Measurements from ENCODE around the gene ANKRD63.

Gene ANKRD63

DNA sequence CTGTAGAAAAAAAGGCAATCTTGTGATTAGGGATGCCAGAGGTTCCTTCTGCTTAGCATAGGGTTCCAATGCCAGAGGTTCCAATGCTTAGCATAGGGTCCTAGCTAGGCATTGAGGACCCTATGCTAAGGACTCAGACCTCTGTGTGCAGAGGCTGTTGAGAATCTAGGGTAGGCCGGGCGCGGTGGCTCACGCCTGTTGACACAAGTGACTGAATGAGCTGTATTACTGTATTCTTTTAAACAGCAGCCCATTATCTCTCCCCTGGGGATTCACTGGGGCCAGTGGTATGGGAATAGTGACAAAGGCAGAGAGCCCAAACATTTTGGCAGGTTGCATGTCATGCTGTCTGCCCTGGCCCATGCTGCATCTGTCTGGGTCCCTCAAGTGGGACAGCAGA lies 27.8 kb downstream of the ANKRD63 start:
- DNase-seq: no peak

DNA sequence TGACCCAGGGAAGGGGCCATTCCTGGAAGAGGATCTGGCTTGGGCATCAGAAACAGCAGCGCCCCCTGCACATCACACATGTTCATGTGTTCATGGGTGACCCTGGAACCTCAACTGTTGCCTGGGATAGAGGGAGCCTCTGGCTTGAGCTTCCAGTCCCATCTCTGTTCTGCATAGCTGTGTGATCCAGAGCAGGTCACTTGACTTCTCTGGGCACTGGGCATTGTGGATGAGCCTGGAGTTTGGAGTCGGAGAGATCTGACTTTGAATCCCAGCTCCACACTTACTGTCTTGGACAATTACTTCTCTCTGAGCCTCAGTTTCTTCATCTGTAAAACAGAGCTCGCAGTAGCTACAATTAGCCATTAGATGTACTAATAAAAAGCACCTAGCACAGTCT lies 28.4 kb downstream of the ANKRD63 start:
- no peak for DNase-seq

DNA sequence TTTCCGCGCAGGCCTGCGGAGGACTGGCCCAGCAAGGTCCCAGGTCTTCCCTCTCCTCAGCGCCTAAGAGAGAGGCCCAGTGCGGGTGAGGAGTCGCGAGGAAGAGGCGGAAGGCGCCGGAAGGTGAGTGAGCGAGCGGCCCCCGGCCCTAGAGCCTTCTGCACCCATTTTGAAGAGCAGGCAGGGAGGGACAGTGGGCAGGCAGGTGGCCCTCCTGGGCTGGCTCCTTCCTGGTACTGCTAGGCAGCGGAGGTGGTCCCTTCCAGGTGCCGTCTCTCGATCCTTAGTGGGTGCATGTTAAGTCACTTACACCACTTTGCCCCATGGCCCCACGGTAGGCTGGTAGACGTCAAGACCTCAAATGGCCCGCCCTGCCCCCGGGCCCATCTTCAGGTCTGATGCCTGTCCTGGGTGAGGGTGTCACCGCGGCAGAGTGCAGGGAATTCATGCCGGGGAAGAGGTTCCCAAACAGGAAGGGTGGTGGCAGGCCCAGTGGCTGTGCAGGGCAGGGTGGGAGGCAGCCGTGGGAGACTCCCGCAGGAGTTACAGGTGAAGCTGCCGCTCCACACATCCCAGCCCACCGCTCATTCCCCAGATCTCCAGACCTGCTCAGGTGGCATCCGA lies 29.6 kb downstream of the ANKRD63 start:
- no peak for DNase-seq

DNA sequence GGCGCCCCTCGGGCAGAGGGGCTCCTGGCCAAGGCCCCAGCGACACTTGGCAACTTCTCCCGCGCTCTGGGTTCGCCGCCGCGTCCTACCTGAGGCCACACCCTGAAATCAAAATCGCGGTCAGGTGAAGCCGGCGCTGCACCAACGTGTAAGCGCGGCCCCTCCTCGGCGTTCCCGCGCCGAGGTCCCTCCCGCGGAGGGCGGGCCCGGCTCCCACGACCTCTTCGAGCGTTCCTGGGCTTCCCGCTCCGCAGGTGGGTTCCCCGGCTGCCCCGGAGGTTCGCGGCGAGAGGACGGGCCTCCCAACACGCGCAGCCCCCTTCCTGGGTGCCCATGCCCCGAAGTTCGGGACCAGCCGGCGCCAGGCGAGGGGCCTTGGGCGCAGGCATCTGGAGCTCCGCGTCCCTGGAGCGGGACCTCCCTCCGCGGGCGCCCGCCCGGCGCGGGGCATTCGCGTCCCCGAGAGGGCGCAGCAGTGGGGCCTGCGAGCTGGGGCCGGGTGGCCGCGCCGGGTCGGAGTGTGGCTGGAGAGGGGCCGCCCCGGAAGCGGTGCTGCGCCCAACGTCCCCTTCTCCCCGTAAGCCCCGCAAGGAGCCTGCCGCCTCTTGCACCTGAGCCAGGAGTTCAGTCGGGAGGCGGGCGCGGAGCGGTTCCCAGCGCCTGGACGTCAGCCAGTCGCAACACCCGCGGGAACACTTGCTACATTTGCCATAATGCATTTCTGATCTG lies 30.3 kb downstream of the ANKRD63 start:
- DNase-seq: no peak

DNA sequence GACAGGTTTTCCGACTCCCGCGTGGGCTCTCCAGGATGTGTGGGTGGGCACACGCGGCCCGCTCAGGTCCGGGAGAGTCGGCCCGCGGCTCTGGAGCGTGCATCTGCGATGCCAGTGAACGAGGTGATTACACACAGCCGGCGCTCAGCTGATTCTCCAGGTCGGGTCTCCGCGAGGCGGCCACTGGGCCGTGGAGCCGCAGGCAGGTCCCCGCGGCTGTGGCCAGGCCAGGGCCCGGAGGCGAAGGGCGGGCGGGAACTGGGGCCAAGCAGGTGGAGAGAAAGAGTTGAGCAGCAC lies 30.8 kb downstream of the ANKRD63 start:
- DNase-seq: no peak

DNA sequence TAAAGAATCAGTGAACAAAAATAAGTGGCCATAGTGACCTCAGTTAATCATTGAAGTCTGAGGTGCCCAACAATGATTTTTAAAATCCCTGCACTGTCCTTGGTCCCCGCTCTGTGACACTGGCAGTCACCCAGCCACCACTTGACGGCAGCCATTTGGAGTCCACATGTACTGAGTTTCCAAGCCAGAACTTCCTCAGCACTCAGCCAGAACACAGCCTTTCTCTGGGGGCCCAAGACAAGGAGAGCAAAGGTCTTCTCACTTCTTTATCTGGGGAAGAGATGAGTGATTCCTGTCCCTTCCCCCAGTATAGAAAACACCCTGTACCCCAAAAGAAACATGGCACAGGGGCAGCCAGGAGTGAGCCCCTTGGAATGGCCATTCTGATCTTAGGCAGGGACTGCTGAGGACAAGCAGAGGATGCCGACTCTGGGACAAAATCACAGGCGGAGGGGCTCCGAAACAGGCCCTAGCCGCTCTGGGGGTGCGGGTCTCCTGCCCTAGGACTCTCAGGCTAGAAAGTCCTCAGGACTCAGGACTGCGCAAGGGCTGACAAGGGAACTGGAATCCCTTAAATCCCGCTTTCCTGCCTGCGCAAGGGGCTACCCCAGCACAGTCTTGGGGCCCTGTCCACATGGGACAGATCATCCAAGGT lies 31.3 kb downstream of the ANKRD63 start:
- no peak for DNase-seq

DNA sequence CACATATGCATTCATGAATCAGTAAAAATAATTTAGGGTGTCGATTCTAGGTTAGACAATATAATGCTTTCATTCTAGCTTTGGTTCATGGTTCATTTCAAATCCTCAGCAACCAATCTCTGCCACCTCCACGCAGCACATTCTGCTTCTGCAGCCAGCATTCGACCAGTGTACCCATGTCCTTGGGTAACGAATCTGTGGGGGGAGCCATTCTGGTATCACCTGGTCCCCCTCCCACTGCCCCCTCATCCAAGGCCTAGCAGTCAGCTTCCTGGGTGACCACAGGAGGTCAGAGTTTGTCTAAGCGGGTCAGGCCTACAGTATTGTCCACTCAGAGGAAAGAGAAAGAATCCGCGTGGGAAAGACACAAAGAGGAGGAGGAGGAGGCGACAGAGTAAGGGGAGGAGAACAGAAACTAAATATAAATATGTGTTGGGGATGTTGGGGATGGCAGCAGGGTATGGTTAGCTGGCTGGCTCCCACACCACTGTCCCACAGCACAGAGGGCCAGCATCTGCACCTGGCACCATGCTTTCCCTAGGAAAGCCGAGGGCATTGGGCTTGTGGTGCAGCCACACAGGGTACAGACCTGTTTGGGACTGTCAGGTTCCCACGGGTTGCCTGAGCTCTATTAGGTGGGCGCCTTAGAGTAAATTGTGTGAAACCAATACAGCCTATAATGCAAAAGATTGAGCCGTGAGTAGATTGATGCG lies 31.9 kb downstream of the ANKRD63 start:
- DNase-seq: no peak

DNA sequence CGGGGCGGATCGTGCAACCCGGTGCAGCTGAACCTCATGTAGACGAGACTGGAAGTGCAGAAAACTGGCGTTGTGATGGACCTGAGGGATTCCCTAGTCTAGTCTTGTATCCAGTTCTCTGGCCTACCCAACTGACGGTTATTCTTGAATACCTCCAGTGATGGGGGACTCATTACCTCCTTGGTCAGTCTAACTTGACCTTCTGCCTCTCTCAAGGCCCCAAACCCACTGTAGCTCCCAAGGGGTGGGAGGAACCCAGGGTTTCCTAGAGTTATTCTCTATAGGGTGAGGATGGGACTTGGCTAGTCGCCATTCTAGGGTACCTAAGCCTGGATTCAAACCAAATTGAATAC lies 32.6 kb downstream of the ANKRD63 start:
- no peak for DNase-seq

DNA sequence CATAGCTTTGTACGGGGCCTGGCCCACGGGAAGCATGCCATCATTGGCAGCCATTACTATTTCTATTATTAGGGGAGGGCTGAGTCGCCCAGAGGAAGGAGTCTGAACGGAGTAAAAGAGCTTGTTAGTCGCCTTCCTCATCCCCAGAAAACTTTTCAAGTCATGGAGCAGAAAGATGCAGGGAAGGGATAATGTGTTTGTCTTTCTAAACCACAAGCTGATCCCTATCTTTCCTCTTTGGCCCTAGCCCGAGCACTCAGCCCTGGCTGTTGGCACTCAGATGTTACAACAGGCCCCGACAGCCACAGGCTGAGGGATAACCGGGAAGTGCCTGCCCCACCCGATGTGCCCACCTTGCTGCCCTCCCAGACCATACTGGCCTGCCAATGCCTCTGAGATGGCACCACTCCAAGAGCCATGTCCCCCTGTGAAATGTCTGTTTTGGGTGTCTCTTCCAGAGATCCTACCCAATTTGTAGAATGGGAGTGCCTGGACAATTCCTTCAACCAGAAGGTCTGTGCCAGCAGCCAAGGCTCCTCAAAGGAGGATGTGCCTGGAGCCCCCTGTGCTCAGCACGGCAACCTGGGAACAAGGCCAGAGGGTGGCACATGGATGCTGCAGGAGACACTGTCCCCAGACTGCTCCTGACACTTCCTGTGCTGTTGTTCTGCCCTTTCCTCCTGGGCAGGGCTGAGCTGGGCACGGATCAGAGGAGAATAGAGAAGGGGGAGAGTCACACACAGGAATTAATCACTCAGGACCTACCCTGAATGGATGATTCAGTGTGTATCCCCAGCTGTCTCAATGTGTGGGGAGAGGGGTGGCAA lies 33.2 kb downstream of the ANKRD63 start:
- DNase-seq: no peak

DNA sequence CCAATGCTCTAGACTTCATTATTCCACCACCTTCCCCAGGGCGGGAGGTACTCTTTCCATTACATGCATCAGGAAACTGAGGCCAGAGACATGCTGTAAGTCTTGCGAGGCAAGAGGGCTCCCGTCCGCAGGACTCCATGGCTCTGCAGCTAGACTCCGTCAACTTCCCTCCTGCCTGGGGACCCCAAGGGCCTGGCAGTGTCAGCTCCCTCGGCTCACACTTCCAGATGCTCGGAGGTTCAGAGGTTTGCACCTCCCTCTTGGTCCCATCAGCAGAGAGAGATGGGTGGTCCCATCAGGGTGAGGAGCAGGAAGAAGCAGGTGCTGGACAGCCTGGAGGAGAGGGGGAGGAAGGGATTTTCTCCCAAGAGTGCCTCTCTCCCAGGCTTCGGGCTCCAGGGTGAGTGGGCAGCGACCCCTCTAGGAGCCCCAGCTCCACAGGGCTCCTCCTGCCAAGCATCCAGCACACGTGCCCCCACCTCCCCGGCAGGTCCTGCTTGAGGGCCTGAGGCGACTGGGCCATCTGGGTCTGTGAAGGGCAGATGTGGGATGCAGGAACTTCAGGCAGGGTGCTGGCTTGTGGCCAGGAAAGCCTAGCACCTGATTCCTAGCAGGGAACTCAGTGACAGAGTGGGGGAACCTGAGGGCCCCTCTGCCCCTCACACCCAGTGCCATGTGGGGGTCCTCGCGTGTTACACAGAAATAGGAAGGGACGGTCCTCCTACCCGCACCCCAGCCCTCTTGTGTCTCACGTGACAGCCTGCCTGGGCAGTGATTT lies 34.7 kb downstream of the ANKRD63 start:
- no peak for DNase-seq

DNA sequence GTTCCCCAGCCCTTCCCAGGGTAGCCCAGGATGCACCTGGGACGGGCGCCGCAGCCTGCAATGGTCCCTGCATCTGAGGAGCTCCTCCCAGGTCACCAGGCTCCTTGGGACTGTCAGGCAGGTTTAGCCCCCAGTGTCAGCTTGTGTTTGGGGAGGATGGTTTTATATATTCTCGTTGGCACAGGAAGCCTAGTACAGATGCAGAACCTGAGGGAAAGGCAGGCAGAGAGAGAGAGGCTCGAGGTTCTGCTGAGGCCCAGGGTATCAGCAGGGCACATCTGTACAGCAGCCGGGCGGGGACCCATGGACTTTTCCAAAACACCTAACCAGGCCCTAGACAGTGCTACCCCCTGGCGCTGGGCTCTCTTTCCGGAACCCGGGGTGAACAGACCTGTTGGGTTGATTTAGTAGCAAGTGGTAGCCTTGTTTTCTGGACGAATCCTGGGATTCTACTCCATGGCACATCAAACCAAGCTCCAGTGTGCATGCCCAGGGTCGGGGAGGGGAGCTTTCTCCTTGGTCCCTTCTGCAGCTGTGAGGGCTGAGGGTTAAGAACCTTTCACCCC lies 35.4 kb downstream of the ANKRD63 start:
- DNase-seq: no peak

DNA sequence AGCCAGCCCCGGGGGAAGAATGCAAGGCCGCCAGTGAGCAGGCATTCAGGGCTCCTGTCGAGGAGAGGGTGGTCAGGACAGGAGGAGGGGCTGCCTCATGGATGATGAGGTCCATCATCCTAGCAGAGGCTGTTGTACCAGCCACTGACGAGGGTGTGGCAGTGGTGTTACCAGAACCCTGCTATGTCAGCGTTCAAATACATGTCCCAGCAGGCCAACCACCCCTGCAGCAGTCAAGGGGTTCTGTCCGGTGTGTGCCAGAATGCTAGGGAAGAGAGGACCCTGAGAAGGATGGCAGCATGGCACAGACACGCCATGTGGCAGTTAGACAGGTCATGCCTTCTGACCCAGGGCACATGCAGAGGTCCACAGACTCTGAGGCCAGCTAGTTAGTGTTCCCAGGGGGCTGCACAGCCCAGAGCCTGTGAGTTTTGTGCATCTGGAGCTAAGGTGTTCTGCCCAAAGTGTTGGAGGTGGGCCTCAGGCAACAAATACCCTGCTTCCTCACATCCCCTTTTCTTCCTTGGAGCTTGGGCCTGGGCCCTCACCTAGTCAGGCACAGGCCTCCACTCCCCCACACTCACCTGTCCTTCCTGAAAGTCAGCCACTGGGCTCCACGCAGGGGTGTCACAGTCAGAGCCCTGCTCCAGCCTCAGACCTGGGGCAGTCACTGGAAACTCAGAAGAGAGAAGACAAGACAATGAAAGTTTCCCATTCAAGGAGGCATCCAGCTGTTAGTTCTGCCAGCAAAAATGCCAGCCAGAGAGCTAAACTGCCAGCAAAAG lies 36.2 kb downstream of the ANKRD63 start:
- no peak for DNase-seq

DNA sequence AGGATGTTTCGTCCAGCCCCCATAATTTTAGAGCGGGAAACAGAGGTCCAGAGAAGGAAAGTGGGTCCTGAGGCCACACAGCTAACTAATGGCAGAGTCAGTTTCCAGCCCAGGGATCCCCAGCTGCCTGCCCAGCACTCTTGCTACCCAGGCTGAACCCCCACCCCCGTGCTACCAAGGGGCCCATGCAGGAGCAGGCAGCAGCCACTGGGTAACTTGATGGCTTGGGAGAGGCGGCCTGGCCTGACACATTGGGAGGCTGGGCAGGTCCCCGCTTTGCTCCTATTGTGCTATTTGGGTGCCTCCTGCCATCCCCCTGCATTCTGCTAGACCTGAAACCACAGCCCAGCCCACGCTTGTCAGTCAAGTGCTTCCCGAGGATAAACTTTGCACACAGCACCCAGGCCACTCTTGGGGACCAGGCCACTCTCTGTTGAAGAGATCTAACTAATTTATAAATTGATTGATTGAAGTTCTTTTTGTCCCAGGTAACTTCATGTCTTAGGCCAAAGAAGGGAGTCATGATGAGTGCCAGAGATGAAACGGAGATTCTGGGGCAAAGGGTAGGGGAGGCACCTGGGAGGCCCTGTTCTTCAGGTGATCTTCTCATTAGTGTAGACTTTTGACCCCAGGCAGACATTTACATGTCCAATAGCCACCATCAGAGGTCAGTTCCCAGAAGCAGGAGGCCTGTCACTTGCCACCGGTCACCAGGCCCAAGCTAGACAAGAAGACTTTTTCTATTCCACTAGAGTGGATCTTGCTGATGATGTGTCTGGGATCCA lies 37.0 kb downstream of the ANKRD63 start:
- no peak for DNase-seq

DNA sequence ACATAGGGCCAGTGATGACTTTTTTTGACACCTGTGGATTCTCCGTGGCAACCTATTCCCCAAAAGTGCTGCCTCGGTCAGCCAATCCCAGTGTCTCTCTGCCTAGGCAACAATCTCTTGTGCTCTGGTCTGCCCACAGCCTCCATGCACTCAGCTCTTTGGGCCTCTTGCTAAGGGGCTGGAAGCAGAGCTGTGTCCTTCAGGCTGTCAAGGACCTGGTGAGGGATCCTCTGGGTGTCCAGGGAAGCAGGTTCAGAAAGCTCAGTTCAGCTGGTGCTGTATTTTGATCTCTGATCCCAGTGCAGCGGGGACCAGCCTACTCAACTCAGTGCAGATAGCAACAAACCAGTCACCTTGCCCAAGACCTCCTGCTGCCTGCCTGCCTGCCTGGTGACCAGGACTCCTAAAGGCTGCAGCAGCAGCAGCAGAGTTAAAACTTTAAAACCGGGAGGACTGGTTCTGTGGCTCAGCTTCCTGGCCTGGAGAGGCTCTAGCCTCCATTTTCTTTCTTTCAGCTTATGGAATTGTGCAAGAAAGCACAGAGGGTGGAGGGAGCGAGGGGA lies 37.8 kb downstream of the ANKRD63 start:
- peak; percentile 56 for DNase-seq

DNA sequence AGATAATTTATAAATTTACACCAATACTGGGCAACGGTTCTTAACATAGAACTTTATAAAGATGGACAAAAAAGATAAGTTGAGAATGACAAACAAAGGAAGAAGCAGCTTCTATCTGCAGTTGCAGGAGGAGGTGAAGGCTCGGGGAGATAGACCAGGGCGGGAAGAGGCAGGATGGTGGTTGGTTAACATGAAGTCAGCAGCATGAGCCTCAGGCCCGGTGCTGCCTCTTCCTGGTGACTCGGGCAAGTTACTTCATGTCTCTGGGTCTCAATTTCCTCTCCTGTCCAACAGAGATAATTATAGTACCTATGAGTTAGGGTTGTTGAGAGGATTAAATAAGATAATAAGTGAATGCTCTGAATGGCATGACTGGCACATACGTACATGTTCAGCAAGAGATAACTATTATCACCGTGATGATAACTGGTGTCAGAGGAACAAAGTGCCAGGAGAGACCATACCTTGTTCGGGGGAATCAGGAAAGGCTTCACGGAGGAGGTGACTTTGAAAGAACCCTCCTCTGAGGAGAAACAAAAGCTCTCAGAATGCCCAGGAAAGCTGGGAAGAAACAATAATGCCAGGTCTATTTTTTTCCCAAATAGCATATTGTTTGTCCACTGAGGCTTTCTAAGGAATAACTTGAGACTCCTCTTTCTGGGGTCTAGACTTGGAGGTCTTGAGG lies 39.6 kb downstream of the ANKRD63 start:
- peak; percentile 30 for DNase-seq

DNA sequence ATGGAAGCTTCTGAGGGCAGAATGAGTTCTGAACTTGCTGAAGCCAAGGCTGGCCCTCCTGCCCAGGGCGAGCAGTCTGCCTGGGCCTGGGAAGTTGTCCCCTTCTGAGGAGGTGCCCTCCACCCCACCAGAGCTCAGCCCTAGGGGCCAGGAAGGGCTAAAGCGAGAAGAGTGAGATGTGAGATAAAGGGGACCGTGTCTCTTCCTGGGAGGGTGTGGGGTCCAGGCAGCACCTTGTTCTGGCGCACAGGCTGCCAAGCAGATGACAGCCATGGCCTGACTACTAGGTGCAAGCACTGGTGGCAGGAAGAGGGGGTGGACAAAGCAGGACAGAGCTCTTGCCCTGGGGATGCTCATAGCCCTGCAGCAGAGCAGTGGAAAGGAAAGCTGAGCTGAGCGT lies 40.3 kb downstream of the ANKRD63 start:
- DNase-seq: peak; percentile 13

DNA sequence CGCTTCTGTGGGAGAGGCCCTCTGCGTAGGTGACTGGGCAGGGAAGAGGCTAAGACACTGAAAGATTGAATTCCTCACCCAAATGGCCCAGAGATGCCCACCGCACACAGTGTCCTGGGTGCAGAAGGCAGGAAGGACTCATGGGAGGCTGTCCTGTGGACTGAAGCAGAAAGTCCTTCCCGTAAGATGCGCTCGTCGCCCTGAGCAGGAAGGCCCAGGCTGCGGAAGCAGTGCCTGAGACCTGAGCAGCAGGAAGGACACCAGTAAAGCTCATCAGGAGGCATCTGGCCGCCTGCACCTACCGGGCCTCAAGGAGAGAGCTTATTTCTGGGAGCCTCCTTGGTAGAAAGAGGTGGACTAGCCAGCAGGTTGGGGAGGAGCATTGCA lies 40.7 kb downstream of the ANKRD63 start:
- peak; percentile 60 for DNase-seq

DNA sequence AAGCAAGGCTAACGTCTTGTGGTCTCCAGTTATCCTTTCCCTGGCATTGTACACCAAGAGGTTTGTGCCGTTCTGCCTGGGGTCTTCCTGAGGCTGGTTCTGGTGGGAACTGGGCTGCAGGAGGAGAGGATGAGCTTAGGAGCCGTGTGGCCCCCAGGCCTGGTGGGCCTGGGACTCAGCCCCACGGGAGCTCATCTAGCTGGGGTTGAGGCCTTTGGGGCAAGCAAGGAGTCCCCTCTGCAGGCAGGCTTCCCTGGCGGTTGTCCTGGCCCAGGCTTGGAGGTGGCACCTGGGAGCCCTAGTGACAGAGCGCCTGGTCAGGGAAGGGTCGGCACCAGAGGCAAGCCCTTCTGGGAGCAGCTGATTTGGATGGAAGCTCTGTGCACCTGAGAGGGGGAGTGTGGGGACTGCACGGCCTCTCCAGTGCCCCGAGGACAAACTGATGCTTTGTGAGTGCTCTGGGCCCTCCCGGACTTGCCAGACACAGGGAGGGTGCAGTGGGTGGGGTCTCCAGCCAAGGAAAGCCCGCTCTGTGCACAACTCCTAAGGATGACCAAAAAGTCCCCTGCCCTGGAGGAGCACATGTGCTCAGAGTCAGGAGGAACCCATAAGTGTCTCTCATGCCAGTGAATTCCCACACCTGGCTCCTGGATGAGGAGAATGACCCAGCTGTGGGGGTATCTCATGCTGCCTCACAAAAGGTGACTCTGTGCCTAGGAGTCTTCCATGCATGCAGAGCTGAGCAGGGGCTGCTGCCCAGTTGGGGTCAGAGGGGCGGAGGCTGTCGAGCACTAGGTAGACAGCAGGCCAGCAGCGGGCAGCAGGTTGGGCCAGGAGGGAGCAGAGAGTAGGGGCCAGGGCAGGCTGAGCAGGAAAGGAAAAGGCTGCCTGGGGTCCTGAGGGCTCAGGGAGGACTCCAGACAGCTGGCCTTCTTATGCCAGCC lies 41.3 kb downstream of the ANKRD63 start:
- peak; percentile 50 for DNase-seq
